MM.1S (cell line): ENCODE results near the gene POU5F1.

Experiments
- CTCF ChIP-seq: fragments of 300-600 bp; sonication (generic); IDR thresholded peaks from 2 replicates; pipeline ENCODE4 v1.5.1; 2016; ENCODE audit warnings: antibody characterized with exemption, low read length, mixed read lengths
- EZH2phosphoT487 ChIP-seq: fragments of 300-600 bp; sonication (generic); IDR thresholded peaks from 2 replicates; pipeline ENCODE4 v1.6.1; 2018; ENCODE audit warnings: antibody characterized with exemption, low read length

GRCh38 chr6:31156641-31157040, 13.8 kb downstream of the POU5F1 start:
- no peak for TF ChIP-seq CTCF
- TF ChIP-seq EZH2phosphoT487 = no peak
